ENCODE results near the gene SLC4A3.

GRCh38 chr2:219596954-219597551, 30.4 kb upstream of the SLC4A3 start:
- no peak for TF ChIP-seq EP300 (IDR thresholded peaks at IDR 0.05; ENCODE audit: borderline replicate concordance in 1 of 2, low read depth in 2 of 2, low read length in 2 of 2)
- no peak for TF ChIP-seq POLR2A (IDR thresholded peaks at IDR 0.05; ENCODE audit: control extremely low read depth in 1 of 2, low read depth in 2 of 2, low read length in 2 of 2)
- TF ChIP-seq RAD21 (IDR thresholded peaks at IDR 0.05 in 1 of 2, conservative IDR thresholded peaks at IDR 0.05 in 1 of 2; ENCODE audit: low read depth in 2 of 2, low read length in 2 of 2): no peak
- TF ChIP-seq RNF2 (IDR thresholded peaks at IDR 0.05; ENCODE audit: borderline replicate concordance, low read depth, low read length, missing control alignments, poor library complexity, severe bottlenecking): no peak
- TF ChIP-seq TBP (IDR thresholded peaks at IDR 0.05; ENCODE audit: low read depth, low read length): no peak
- no peak for TF ChIP-seq FOSL1 (IDR thresholded peaks at IDR 0.05; ENCODE audit: insufficient read depth, low read depth, low read length)
- TF ChIP-seq CTCF (IDR thresholded peaks at IDR 0.05; ENCODE audit: control extremely low read depth in 1 of 3, insufficient read depth in 1 of 3, low read depth in 1 of 3, low read length in 3 of 3): no peak
- TF ChIP-seq TAF1 (IDR thresholded peaks at IDR 0.05; ENCODE audit: low read depth, low read length): no peak
- TF ChIP-seq SIRT6 (IDR thresholded peaks at IDR 0.05; ENCODE audit: low read length): no peak
- TF ChIP-seq CHD7 (IDR thresholded peaks at IDR 0.05; ENCODE audit: insufficient replicate concordance, low read length): no peak
- no peak for TF ChIP-seq CEBPB (IDR thresholded peaks at IDR 0.05; ENCODE audit: low read depth, low read length)
- TF ChIP-seq KDM5A (IDR thresholded peaks at IDR 0.05; ENCODE audit: low read length): no peak
